G401.6 (cell line): ENCODE measurements around the gene TENM3.

ENCODE experiments used
- FAIRE-seq: peaks from 2 replicates; lab custom pipeline; 2012; peaks lifted over from hg19 to GRCh38; lab: Jason Lieb, UNC

The TENM3 gene

GRCh38 chr4:182519528-182519927, 276.3 kb downstream of the TENM3 start:
- no peak for FAIRE-seq

GRCh38 chr4:182521011-182521410, 277.8 kb downstream of the TENM3 start:
- no peak for FAIRE-seq

GRCh38 chr4:182528819-182529218, 285.6 kb downstream of the TENM3 start:
- FAIRE-seq, result no peak

- no peak for FAIRE-seq
Measured at GRCh38 chr4:182530451-182530850, 287.2 kb downstream of the TENM3 start.

GRCh38 chr4:182531555-182532162, 288.5 kb downstream of the TENM3 start:
- FAIRE-seq, result no peak

GRCh38 chr4:182532441-182532840, 289.2 kb downstream of the TENM3 start:
- FAIRE-seq, result no peak

GRCh38 chr4:182533964-182534363, 290.8 kb downstream of the TENM3 start:
- no peak for FAIRE-seq

- FAIRE-seq, result no peak
Measured at GRCh38 chr4:182536221-182536811, 293.1 kb downstream of the TENM3 start.

- no peak for FAIRE-seq
Measured at GRCh38 chr4:182537031-182537795, 294.0 kb downstream of the TENM3 start.

GRCh38 chr4:182538031-182538430, 294.8 kb downstream of the TENM3 start:
- FAIRE-seq, result no peak

GRCh38 chr4:182540496-182540895, 297.3 kb downstream of the TENM3 start:
- FAIRE-seq, result no peak

- no peak for FAIRE-seq
Measured at GRCh38 chr4:182547435-182547834, 304.2 kb downstream of the TENM3 start.

- no peak for FAIRE-seq
Measured at GRCh38 chr4:182548156-182548555, 305.0 kb downstream of the TENM3 start.

- no peak for FAIRE-seq
Measured at GRCh38 chr4:182549356-182549755, 306.2 kb downstream of the TENM3 start.

- no peak for FAIRE-seq
Measured at GRCh38 chr4:182552948-182553347, 309.7 kb downstream of the TENM3 start.

- no peak for FAIRE-seq
Measured at GRCh38 chr4:182553653-182554052, 310.5 kb downstream of the TENM3 start.

GRCh38 chr4:182554736-182555135, 311.5 kb downstream of the TENM3 start:
- FAIRE-seq, result no peak

GRCh38 chr4:182555997-182556418, 312.8 kb downstream of the TENM3 start:
- FAIRE-seq, result no peak

GRCh38 chr4:182556580-182556979, 313.4 kb downstream of the TENM3 start:
- FAIRE-seq, result no peak

- FAIRE-seq, result no peak
Measured at GRCh38 chr4:182560358-182560757, 317.2 kb downstream of the TENM3 start.

- no peak for FAIRE-seq
Measured at GRCh38 chr4:182562350-182562749, 319.1 kb downstream of the TENM3 start.

GRCh38 chr4:182564724-182565369, 321.6 kb downstream of the TENM3 start:
- FAIRE-seq, result no peak

- FAIRE-seq, result no peak
Measured at GRCh38 chr4:182567119-182567518, 323.9 kb downstream of the TENM3 start.
